ENCODE results near the gene LRP3. TPM values are rescaled to one million over a fixed set of nuclear protein-coding genes. Genes with fewer than 3 reads are reported as not detected.

The LRP3 gene
- total RNA-seq, 2 experiments from 2014 or later: 0.11 TPM; not detected in 1

- ChIA-PET CTCF (no interaction called here), POLR2A (no interaction called here)
- H3K27ac ChIP-seq (ENCODE audit: low read depth in 1 of 2, low read length in 2 of 2): no peak overlapping the region
- peaks cover 21% of the 10 kb centered on the region for H3K4me1 ChIP-seq (ENCODE audit: insufficient read depth, low read length)
- ATAC-seq (ENCODE audit: poor library complexity): no peak
- Mint-ChIP-seq H3K27me3 (peaks cover 40% of the 10 kb centered on the region), H3K4me3 (no peak overlapping the region), H3K9me3 (peaks cover 8% of the 10 kb centered on the region), H3K27ac (no peak overlapping the region), H3K36me3 (ENCODE audit: low read depth) (peaks cover 11% of the 10 kb centered on the region), H3K4me1 (ENCODE audit: low read depth) (peaks cover 6% of the 10 kb centered on the region)
- no peak for DNase-seq
- no peak for TF ChIP-seq CTCF (IDR thresholded peaks at IDR 0.05)
- H3K9me3 ChIP-seq (ENCODE audit: control insufficient read depth in 1 of 2, insufficient read depth in 1 of 2, low read length in 2 of 2): peaks cover 9 to 16% of the 10 kb centered on the region in 2 experiments
- peaks cover 13 to 23% of the 10 kb centered on the region in 2 experiments for H3K27me3 ChIP-seq (ENCODE audit: control insufficient read depth in 1 of 2, insufficient read depth in 2 of 2, low read length in 2 of 2)
- no peak overlapping the region for H3K4me3 ChIP-seq (ENCODE audit: low read length)
- H3K36me3 ChIP-seq (ENCODE audit: insufficient read depth, low read length): no peaks in the 10 kb centered on the region
- intact Hi-C loops (cut with DNase I, micrococcal nuclease): no loop called here
Measured at GRCh38 chr19:33232656-33233055, 38.5 kb downstream of the LRP3 start.

- peaks cover 9 to 10% of the 10 kb centered on the region in 2 experiments for H3K9me3 ChIP-seq (ENCODE audit: control insufficient read depth in 1 of 2, insufficient read depth in 1 of 2, low read length in 2 of 2)
- POLR2A ChIA-PET: no interaction called here
- DNase-seq (no peak), ATAC-seq (ENCODE audit: poor library complexity) (no peak)
- Mint-ChIP-seq H3K27ac (no peak overlapping the region), H3K4me3 (no peak overlapping the region), H3K36me3 (ENCODE audit: low read depth) (peaks cover 6% of the 10 kb centered on the region), H3K9me3 (peaks cover 6% of the 10 kb centered on the region), H3K4me1 (ENCODE audit: low read depth) (peaks cover 6% of the 10 kb centered on the region), H3K27me3 (peaks cover 37% of the 10 kb centered on the region)
- peaks cover 21% of the 10 kb centered on the region for H3K4me1 ChIP-seq (ENCODE audit: insufficient read depth, low read length)
- no peak for TF ChIP-seq CTCF (IDR thresholded peaks at IDR 0.05)
- H3K4me3 ChIP-seq (ENCODE audit: low read length): no peak overlapping the region
- no peak overlapping the region for H3K27ac ChIP-seq (ENCODE audit: low read depth in 1 of 2, low read length in 2 of 2)
- H3K27me3 ChIP-seq (ENCODE audit: control insufficient read depth in 1 of 2, insufficient read depth in 2 of 2, low read length in 2 of 2): peaks cover 13 to 18% of the 10 kb centered on the region in 2 experiments
- CTCF ChIA-PET: no interaction called here
- H3K36me3 ChIP-seq (ENCODE audit: insufficient read depth, low read length): no peaks in the 10 kb centered on the region
- intact Hi-C loops (cut with DNase I, micrococcal nuclease): no loop called here
Measured at GRCh38 chr19:33233056-33233873, 39.1 kb downstream of the LRP3 start.

GRCh38 chr19:33234092-33234491, 40.0 kb downstream of the LRP3 start:
- H3K27ac ChIP-seq (ENCODE audit: low read depth in 1 of 2, low read length in 2 of 2): no peak overlapping the region
- H3K9me3 ChIP-seq (ENCODE audit: control insufficient read depth in 1 of 2, insufficient read depth in 1 of 2, low read length in 2 of 2): peaks cover 6% of the 10 kb centered on the region in 2 experiments
- intact Hi-C loops (cut with DNase I, micrococcal nuclease): loop anchor here (2.0 kb wide), 2 partner anchors 89 to 537 kb away; no protein-coding TSS in a partner anchor
- Mint-ChIP-seq H3K27me3 (peaks cover 29% of the 10 kb centered on the region), H3K9me3 (no peaks in the 10 kb centered on the region), H3K27ac (no peak overlapping the region), H3K4me1 (ENCODE audit: low read depth) (peaks cover 6% of the 10 kb centered on the region), H3K4me3 (no peak overlapping the region), H3K36me3 (ENCODE audit: low read depth) (no peaks in the 10 kb centered on the region)
- ChIA-PET POLR2A (no interaction called here), CTCF (interaction anchor here (0.6 kb wide), 1 partner anchor 320 kb away, joined by 3 read pairs; no protein-coding TSS in a partner anchor)
- TF ChIP-seq CTCF (IDR thresholded peaks at IDR 0.05): no peak
- no peaks in the 10 kb centered on the region for H3K36me3 ChIP-seq (ENCODE audit: insufficient read depth, low read length)
- H3K4me1 ChIP-seq (ENCODE audit: insufficient read depth, low read length): peaks cover 23% of the 10 kb centered on the region
- H3K27me3 ChIP-seq (ENCODE audit: control insufficient read depth in 1 of 2, insufficient read depth in 2 of 2, low read length in 2 of 2): peaks cover 10 to 13% of the 10 kb centered on the region in 2 experiments
- DNase-seq: no peak
- H3K4me3 ChIP-seq (ENCODE audit: low read length): no peak overlapping the region
- ATAC-seq (ENCODE audit: poor library complexity): no peak

Data from CD4-positive, alpha-beta T cell (primary cell).